NCI-H187 treated with DMSO at 0.1 percent for 48 hours (cell line): ENCODE results near the gene CLEC12A.
"Not testable (repeated sequence)": the region's sequence is repeated elsewhere in the genome, so short reads cannot be mapped to it uniquely, and the experiment has no call there.

ENCODE experiments used
- DNase-seq: peaks from one replicate; lab custom pipeline; 2025; lab: John Stamatoyannopoulos, UW

CLEC12A gene

GRCh38 chr12:9973949-9974348 lies 2.7 kb downstream of the CLEC12A start:
- no peak for DNase-seq

- DNase-seq = not testable (repeated sequence)
Measured at GRCh38 chr12:9974731-9975130, 3.5 kb downstream of the CLEC12A start.

GRCh38 chr12:9975614-9976013 lies 4.4 kb downstream of the CLEC12A start:
- DNase-seq = no peak

GRCh38 chr12:9976626-9977025 lies 5.4 kb downstream of the CLEC12A start:
- DNase-seq = not testable (repeated sequence)

GRCh38 chr12:9977916-9978315 lies 6.7 kb downstream of the CLEC12A start:
- DNase-seq = no peak

- no peak for DNase-seq
Measured at GRCh38 chr12:9980126-9980525, 8.9 kb downstream of the CLEC12A start.

GRCh38 chr12:9991876-9992275 lies 20.7 kb downstream of the CLEC12A start:
- no peak for DNase-seq

GRCh38 chr12:9992296-9992695 lies 21.1 kb downstream of the CLEC12A start:
- DNase-seq = no peak

- no peak for DNase-seq
Measured at GRCh38 chr12:9999016-9999415, 27.8 kb downstream of the CLEC12A start, which contains the start of gene CLEC1B. Gene CLEC1B (minus strand): TSS chr12:9999121. CDS start chr12:9999100, 21 bp downstream.

- no peak for DNase-seq
Measured at GRCh38 chr12:10001171-10001776, 30.1 kb downstream of the CLEC12A start.

- DNase-seq = no peak
Measured at GRCh38 chr12:10012630-10013330, 41.6 kb downstream of the CLEC12A start.

GRCh38 chr12:10015450-10015849 lies 44.2 kb downstream of the CLEC12A start:
- no peak for DNase-seq

- DNase-seq = no peak
Measured at GRCh38 chr12:10016881-10017280, 45.7 kb downstream of the CLEC12A start.

GRCh38 chr12:10018386-10018785 lies 47.2 kb downstream of the CLEC12A start:
- DNase-seq = no peak

- DNase-seq = no peak
Measured at GRCh38 chr12:10021342-10021741, 50.1 kb downstream of the CLEC12A start.

- no peak for DNase-seq
Measured at GRCh38 chr12:10025236-10025635, 54.0 kb downstream of the CLEC12A start.

- DNase-seq = not testable (repeated sequence)
Measured at GRCh38 chr12:10026666-10027065, 55.5 kb downstream of the CLEC12A start.

GRCh38 chr12:10027311-10027710 lies 56.1 kb downstream of the CLEC12A start:
- no peak for DNase-seq

- no peak for DNase-seq
Measured at GRCh38 chr12:10027721-10028120, 56.5 kb downstream of the CLEC12A start.

- DNase-seq = no peak
Measured at GRCh38 chr12:10030446-10030845, 59.2 kb downstream of the CLEC12A start, which contains the start of gene CLEC9A. Gene CLEC9A (plus strand): TSS chr12:10030682. CDS start chr12:10052688, 22,006 bp downstream.

- no peak for DNase-seq
Measured at GRCh38 chr12:10031321-10031720, 60.1 kb downstream of the CLEC12A start.

GRCh38 chr12:10031771-10032175 lies 60.6 kb downstream of the CLEC12A start:
- no peak for DNase-seq

- DNase-seq = no peak
Measured at GRCh38 chr12:10033783-10034545, 62.8 kb downstream of the CLEC12A start.
